OCI-LY7 (cell line): ENCODE measurements around the gene TDRD10.

Source experiments
- EZH2phosphoT487 ChIP-seq: fragments of 200-600 bp; sonication (generic); IDR thresholded peaks from 2 replicates; pipeline ENCODE4 v1.6.1; 2018; ENCODE audit warnings: low read depth, borderline replicate concordance, mild to moderate bottlenecking, mixed run types, antibody characterized with exemption, low read length, moderate library complexity, mixed read lengths
- TF ChIP-seq, protein P1 (sequence below): fragments of 200-600 bp; sonication (generic); conservative IDR thresholded peaks from 2 replicates; pipeline ENCODE4 v1.5.1; 2014; ENCODE audit warnings: mild to moderate bottlenecking, antibody characterized with exemption, low read length, moderate library complexity, mixed read lengths

DNA sequence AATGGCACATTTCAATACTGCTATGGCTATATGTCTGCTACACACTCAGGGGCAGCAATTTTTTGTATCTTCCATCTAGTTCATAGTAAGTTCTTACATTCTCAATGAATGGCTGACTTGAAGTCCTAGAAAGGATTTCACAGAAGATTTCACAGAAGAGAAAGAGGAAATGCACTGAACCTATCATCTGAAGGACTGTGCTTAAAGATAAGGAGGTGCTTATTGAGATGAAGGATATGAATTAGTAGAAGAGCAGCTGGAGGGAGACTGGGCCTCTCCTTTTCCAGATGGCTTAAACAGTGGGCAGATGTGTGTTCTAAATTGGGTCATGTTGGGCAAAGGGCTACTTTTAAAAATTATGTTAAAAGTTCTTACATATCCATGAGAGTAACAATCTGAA is 91.4 kb downstream of the TDRD10 start:
- TF ChIP-seq, protein P1, sequence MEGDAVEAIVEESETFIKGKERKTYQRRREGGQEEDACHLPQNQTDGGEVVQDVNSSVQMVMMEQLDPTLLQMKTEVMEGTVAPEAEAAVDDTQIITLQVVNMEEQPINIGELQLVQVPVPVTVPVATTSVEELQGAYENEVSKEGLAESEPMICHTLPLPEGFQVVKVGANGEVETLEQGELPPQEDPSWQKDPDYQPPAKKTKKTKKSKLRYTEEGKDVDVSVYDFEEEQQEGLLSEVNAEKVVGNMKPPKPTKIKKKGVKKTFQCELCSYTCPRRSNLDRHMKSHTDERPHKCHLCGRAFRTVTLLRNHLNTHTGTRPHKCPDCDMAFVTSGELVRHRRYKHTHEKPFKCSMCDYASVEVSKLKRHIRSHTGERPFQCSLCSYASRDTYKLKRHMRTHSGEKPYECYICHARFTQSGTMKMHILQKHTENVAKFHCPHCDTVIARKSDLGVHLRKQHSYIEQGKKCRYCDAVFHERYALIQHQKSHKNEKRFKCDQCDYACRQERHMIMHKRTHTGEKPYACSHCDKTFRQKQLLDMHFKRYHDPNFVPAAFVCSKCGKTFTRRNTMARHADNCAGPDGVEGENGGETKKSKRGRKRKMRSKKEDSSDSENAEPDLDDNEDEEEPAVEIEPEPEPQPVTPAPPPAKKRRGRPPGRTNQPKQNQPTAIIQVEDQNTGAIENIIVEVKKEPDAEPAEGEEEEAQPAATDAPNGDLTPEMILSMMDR, result no peak
- TF ChIP-seq EZH2phosphoT487, result no peak
